Nephron progenitor cell (in vitro differentiated cells): ENCODE measurements around the gene SUSD4.

ENCODE experiments used
- DNase-seq: peaks from one replicate; pipeline ENCODE4 v3.0.0; 2021
- H3K27ac Mint-ChIP-seq: 2 replicates; pipeline ENCODE4 v1.8.0; 2021; ENCODE audit warnings: mild to moderate bottlenecking, moderate library complexity, mixed read lengths
- H3K27me3 Mint-ChIP-seq: 2 replicates; pipeline ENCODE4 v1.8.0; 2021; ENCODE audit warnings: mild to moderate bottlenecking, low read depth, mixed read lengths; ENCODE audit not compliant: poor library complexity
- H3K36me3 Mint-ChIP-seq: 2 replicates; pipeline ENCODE4 v1.8.0; 2021; ENCODE audit warnings: low read depth, mixed read lengths
- H3K4me1 Mint-ChIP-seq: 2 replicates; pipeline ENCODE4 v1.8.0; 2021; ENCODE audit warnings: mixed read lengths
- H3K4me3 Mint-ChIP-seq: 2 replicates; pipeline ENCODE4 v1.8.0; 2021; ENCODE audit warnings: mild to moderate bottlenecking, moderate library complexity, mixed read lengths
- H3K9me3 Mint-ChIP-seq: 2 replicates; pipeline ENCODE4 v1.8.0; 2021; ENCODE audit warnings: mild to moderate bottlenecking, moderate library complexity, mixed read lengths
- CTCF ChIP-seq: fragments of 200-600 bp; sonication (generic); IDR thresholded peaks from 2 replicates; pipeline ENCODE4 v1.5.0; 2021; ENCODE audit warnings: antibody characterized with exemption

The SUSD4 gene

DNA sequence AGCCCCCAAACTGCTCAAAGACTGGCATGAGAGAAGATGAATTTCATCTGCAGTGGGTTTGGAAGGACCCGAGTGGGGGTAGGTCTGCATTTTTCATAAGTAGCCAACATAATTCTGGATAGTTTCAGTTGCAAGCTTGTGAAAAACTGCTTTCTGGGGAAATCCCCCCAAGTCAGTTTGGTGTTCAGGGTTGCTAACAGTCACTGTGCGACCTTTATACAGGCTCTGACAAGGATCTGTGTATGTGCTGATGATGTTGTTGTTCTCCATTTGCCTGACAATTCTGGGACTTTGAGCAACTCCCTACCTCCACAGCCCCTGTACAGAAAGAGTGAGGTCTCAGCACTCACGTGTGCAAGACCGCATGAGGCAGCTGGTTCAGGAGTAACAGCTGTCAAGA lies 87.9 kb downstream of the SUSD4 start:
- peaks cover 28% of the 10 kb centered on the region for H3K9me3 Mint-ChIP-seq
- H3K4me3 Mint-ChIP-seq: no peak overlapping the region
- H3K4me1 Mint-ChIP-seq: peaks cover 29% of the 10 kb centered on the region
- no peak for TF ChIP-seq CTCF
- DNase-seq: no peak
- H3K27me3 Mint-ChIP-seq: no peaks in the 10 kb centered on the region
- H3K27ac Mint-ChIP-seq: no peak overlapping the region
- peaks cover 6% of the 10 kb centered on the region for H3K36me3 Mint-ChIP-seq

DNA sequence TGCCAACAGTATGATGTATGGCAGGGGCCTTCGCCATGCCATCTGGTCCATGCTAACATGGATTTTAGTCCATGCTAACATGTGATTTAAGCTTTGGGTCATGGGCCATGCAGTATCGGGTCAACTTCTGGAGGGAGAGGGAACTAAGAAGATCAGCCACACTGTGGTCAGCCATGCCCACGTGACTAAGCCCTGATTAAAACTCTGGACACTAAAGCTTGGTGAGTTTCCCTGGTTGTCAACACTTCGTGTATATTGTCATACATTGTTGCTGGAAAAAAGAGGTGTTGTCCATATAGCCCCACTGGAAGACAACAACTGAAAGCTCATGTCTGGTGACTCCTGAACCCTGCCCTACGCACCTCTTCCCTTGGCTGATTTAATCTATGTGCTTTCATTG lies 90.5 kb downstream of the SUSD4 start:
- H3K9me3 Mint-ChIP-seq: peaks cover 8% of the 10 kb centered on the region
- H3K4me3 Mint-ChIP-seq: no peak overlapping the region
- H3K27ac Mint-ChIP-seq: no peak overlapping the region
- no peaks in the 10 kb centered on the region for H3K27me3 Mint-ChIP-seq
- no peaks in the 10 kb centered on the region for H3K36me3 Mint-ChIP-seq
- peaks cover 29% of the 10 kb centered on the region for H3K4me1 Mint-ChIP-seq
- TF ChIP-seq CTCF: no peak
- DNase-seq: no peak

- H3K36me3 Mint-ChIP-seq: no peaks in the 10 kb centered on the region
- DNase-seq: no peak
- H3K4me3 Mint-ChIP-seq: no peak overlapping the region
- H3K4me1 Mint-ChIP-seq: peaks cover 46% of the 10 kb centered on the region
- peaks cover 1% of the 10 kb centered on the region for H3K27me3 Mint-ChIP-seq
- TF ChIP-seq CTCF: no peak
- H3K27ac Mint-ChIP-seq: no peak overlapping the region
- no peaks in the 10 kb centered on the region for H3K9me3 Mint-ChIP-seq
These were observed 92.7 kb downstream of the SUSD4 start for GRCh38 chr1:223271085-223271781.

DNA sequence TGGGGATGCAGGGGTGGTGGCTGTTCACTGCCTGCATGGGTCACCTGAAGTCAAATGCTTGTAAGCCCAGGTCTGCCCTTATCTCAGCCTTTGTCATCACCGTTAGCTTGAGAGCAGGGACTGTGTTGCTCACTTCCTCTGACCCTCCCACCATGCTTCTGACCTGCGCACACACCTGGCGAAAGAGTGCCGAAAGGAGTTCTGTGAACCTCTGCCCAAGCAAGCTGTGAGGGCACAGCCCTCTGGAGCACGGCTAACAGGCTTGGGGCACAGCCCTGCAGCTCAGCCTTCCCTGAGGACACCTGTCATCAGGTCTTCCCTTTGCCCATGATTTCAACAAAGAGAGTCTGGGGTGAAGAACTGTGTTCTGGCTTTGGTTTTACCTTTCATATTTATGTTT lies 93.8 kb downstream of the SUSD4 start:
- no peaks in the 10 kb centered on the region for H3K9me3 Mint-ChIP-seq
- TF ChIP-seq CTCF: no peak
- peaks cover 42% of the 10 kb centered on the region for H3K4me1 Mint-ChIP-seq
- DNase-seq: no peak
- no peak overlapping the region for H3K4me3 Mint-ChIP-seq
- peaks cover 4% of the 10 kb centered on the region for H3K27me3 Mint-ChIP-seq
- H3K27ac Mint-ChIP-seq: no peak overlapping the region
- H3K36me3 Mint-ChIP-seq: no peaks in the 10 kb centered on the region

DNA sequence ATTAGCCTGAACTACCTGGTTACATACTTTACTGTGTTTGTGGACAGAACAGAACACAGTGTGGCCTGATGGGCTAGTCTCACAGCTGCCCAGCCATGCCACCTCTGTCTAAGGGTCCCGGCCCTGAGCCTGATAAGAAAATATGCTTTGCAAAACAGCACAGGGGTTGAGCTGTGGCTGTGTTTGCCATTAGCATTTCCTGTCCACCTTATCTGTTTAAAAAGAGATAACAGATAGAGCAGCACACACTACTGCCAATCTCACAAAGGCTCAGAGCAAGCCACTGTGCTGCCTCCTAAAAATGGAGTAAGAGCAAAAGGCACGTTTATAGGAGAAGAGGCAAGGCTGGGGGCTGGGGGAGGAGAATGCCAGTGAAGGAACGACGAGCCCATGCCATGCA lies 95.0 kb downstream of the SUSD4 start:
- no peaks in the 10 kb centered on the region for H3K9me3 Mint-ChIP-seq
- H3K27me3 Mint-ChIP-seq: peaks cover 6% of the 10 kb centered on the region
- DNase-seq: no peak
- no peaks in the 10 kb centered on the region for H3K36me3 Mint-ChIP-seq
- H3K27ac Mint-ChIP-seq: no peak overlapping the region
- peaks cover 51% of the 10 kb centered on the region for H3K4me1 Mint-ChIP-seq
- H3K4me3 Mint-ChIP-seq: no peak overlapping the region
- no peak for TF ChIP-seq CTCF

DNA sequence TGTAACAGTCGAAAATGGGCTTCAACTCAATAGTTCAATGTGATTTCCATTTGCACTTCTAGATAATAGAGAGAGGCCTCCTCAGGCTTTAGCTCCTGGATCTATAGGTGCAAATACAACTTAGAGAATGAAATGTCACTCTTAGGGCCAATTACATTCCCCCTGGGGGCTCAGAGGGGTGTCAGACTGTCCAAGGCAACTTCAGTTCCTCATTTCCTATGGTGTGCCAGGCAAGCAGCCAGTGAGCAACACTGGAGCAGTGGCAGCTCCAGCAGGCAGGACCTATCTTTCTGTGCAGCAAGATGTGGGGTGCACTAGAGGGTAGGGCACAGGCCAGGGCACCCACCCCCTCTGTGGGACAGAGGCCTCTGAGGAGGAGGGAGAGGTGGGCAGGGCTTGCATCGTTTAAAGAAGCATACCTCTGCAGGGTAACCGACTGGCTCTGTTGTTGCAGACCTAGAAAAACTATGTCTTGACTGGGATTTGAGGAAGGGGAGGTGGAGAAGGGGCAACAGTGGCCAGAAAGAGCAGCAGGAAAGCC lies 97.3 kb downstream of the SUSD4 start:
- Mint-ChIP-seq H3K27ac (peak overlapping the region; percentile 8), H3K4me3 (no peak overlapping the region), H3K9me3 (no peaks in the 10 kb centered on the region), H3K4me1 (peaks cover 43% of the 10 kb centered on the region), H3K27me3 (peaks cover 6% of the 10 kb centered on the region), H3K36me3 (no peaks in the 10 kb centered on the region)
- no peak for TF ChIP-seq CTCF
- no peak for DNase-seq
